ENCODE results near the gene GREM1. TPM values are rescaled to one million over a fixed set of nuclear protein-coding genes. Genes with fewer than 3 reads are reported as not detected.
A peak's percentile ranks its signal among the peaks of the same experiment; 100 is the strongest.

GREM1 gene
- total and polyA plus RNA-seq, 4 donors = 0.06 to 2.4 (median 1.7) TPM

DNA sequence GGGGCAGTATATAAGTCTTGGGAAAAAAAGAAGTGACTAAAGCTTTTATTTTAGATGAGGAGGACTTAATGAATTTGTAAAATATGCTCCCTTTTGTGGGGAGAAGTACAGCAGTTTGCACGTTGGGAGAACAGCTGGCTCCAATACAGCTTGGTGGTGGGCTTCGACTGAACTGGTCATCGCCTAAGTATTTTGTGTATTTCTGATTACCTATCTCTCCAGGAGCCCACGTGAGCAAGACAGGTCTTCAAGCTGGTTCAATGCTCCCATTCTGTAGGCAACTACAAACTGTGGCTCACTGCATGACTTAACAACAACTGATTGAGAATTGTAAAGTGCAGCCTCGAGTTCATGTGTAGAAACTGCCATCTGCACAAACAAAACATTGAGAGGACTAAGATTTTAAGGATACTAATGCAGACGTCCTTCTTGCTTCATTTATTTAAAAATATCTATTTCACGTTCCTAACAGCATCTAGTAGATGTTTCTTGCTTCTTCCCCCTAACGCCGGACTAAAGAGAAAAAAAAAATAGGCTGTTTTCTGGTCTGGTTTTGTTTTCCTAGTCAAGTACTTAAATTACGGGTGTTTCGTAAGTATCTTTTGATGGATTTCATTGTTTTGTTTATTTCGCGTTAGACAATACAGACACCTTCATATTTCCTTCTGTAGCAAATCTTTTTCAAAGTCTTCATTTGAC lies 1.4 kb upstream of the GREM1 start:
- H3K27ac ChIP-seq (ENCODE audit: low read depth in 1 of 2, low read length in 1 of 2) = no peak overlapping the region
- H3K27me3 ChIP-seq (ENCODE audit: control insufficient read depth in 3 of 3, insufficient read depth in 3 of 3, low read length in 2 of 3) = peaks cover 31 to 93% (median 69%) of the 10 kb centered on the region in 3 donors
- no peaks in the 10 kb centered on the region for H3K36me3 ChIP-seq (ENCODE audit: control insufficient read depth in 4 of 4, insufficient read depth in 4 of 4, low read length in 4 of 4)
- H3K4me3 ChIP-seq = no peak overlapping the region
- ATAC-seq (ENCODE audit: insufficient read depth, low FRiP score) (no peak), DNase-seq (no peak)
- H3K9me3 ChIP-seq (ENCODE audit: control insufficient read depth in 4 of 4, insufficient read depth in 3 of 4, low read length in 3 of 4) = peaks cover 0 to 9% (median 0%) of the 10 kb centered on the region in 4 donors
- no peak overlapping the region for H3K9ac ChIP-seq (ENCODE audit: insufficient read depth in 1 of 2, low read length in 2 of 2)
- no peak for TF ChIP-seq CTCF (IDR thresholded peaks at IDR 0.05; ENCODE audit: control extremely low read depth, extremely low read depth)
- WGBS, 2 donors = 17 to 20% methylated on average over 13 of the region's 13 CpGs
- H3K4me1 ChIP-seq (ENCODE audit: control insufficient read depth in 5 of 5, insufficient read depth in 5 of 5, low read length in 5 of 5) = peaks cover 0 to 14% (median 9%) of the 10 kb centered on the region in 5 donors

GRCh38 chr15:32716915-32717425 lies 834 bp upstream of the GREM1 start:
- H3K36me3 ChIP-seq (ENCODE audit: control insufficient read depth in 4 of 4, insufficient read depth in 4 of 4, low read length in 4 of 4) = no peaks in the 10 kb centered on the region
- no peak for DNase-seq
- no peak overlapping the region for H3K27ac ChIP-seq (ENCODE audit: low read depth in 1 of 2, low read length in 1 of 2)
- no peak for ATAC-seq (ENCODE audit: insufficient read depth, low FRiP score)
- H3K4me1 ChIP-seq (ENCODE audit: control insufficient read depth in 5 of 5, insufficient read depth in 5 of 5, low read length in 5 of 5) = peaks cover 0 to 14% (median 9%) of the 10 kb centered on the region in 5 donors
- H3K4me3 ChIP-seq = no peak overlapping the region
- no peak overlapping the region for H3K9ac ChIP-seq (ENCODE audit: insufficient read depth in 1 of 2, low read length in 2 of 2)
- WGBS, 2 donors = 3 to 9% methylated on average over 21 of the region's 21 CpGs
- peaks cover 31 to 94% (median 74%) of the 10 kb centered on the region in 3 donors for H3K27me3 ChIP-seq (ENCODE audit: control insufficient read depth in 3 of 3, insufficient read depth in 3 of 3, low read length in 2 of 3)
- peaks cover 0 to 9% (median 0%) of the 10 kb centered on the region in 4 donors for H3K9me3 ChIP-seq (ENCODE audit: control insufficient read depth in 4 of 4, insufficient read depth in 3 of 4, low read length in 3 of 4)
- TF ChIP-seq CTCF (IDR thresholded peaks at IDR 0.05; ENCODE audit: control extremely low read depth, extremely low read depth) = no peak

DNA sequence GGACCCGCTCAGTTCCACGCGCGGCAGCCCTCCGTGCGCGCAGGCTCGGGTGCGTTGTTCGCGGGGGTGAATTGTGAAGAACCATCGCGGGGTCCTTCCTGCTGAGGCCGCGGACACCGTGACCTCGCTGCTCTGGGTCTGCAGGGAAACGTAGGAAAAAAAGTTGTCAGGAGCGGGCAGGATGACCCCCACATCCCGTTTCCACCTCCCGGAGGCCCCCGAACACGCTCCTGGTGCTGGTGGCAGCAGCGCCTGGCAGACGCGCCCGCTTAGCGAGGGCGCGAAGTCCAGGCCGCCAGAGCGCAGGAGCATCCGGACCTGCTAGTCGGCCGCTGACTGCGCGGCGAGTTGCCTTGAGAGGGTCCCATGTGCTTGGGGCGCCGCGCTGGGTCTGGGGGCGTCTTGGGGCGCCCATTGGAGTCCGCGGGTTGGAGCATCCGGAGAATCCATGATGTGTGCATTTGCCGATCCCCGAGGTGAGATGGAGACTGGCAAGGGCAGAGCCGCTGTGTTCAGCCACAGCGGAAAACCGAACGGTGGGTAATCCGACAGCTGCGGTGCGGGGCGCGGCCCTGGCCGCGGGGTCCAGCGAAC lies 520 bp downstream of the GREM1 start:
- Histone ChIP-seq H3K9me3 (ENCODE audit: control insufficient read depth in 4 of 4, insufficient read depth in 3 of 4, low read length in 3 of 4) (peaks cover 0 to 9% (median 0%) of the 10 kb centered on the region in 4 donors), H3K27me3 (ENCODE audit: control insufficient read depth in 3 of 3, insufficient read depth in 3 of 3, low read length in 2 of 3) (peaks cover 31 to 95% (median 79%) of the 10 kb centered on the region in 3 donors)
- ATAC-seq (ENCODE audit: insufficient read depth, low FRiP score) = no peak

More for the DNA sequence above, 520 bp downstream of the GREM1 start:
- 1 to 3% methylated on average over 59 to 60 of the region's 60 CpGs for WGBS, 2 donors
- H3K4me3 ChIP-seq = no peak overlapping the region
- H3K27ac ChIP-seq (ENCODE audit: low read depth in 1 of 2, low read length in 1 of 2) = no peak overlapping the region
- H3K9ac ChIP-seq (ENCODE audit: insufficient read depth in 1 of 2, low read length in 2 of 2) = no peak overlapping the region
- H3K36me3 ChIP-seq (ENCODE audit: control insufficient read depth in 4 of 4, insufficient read depth in 4 of 4, low read length in 4 of 4) = no peaks in the 10 kb centered on the region
- H3K4me1 ChIP-seq (ENCODE audit: control insufficient read depth in 5 of 5, insufficient read depth in 5 of 5, low read length in 5 of 5) = peaks cover 0 to 14% (median 9%) of the 10 kb centered on the region in 5 donors
- DNase-seq = peak in 1 of 3 donors; percentile 13
- TF ChIP-seq CTCF (IDR thresholded peaks at IDR 0.05; ENCODE audit: control extremely low read depth, extremely low read depth) = no peak

Measured in lung (tissue), 12 donors.